ENCODE measurements around the gene EEF1A2.

- TF ChIP-seq CTCF (IDR thresholded peaks at IDR 0.05; ENCODE audit: insufficient read depth, low read depth, low read length) (no peak), EZH2 (IDR thresholded peaks at IDR 0.05; ENCODE audit: insufficient read depth, low read length) (no peak)
Observed at GRCh38 chr20:63443606-63444395, 55.1 kb downstream of the EEF1A2 start.

Data from astrocyte (in vitro differentiated cells and primary cell).